H7 (cell line): Measurements from ENCODE around the gene SOCS3. TPM values are rescaled to one million over a fixed set of nuclear protein-coding genes. Genes with fewer than 3 reads are reported as not detected.
"Not testable (repeated sequence)": the region's sequence is repeated elsewhere in the genome, so short reads cannot be mapped to it uniquely, and the experiment has no call there.

ENCODE experiments used
- DNase-seq: peaks from one replicate; pipeline ENCODE4 v3.0.0; 2012
- H3K27me3 ChIP-seq: 2 replicates; pipeline ENCODE4 v1.6.0; 2011; ENCODE audit warnings: mild to moderate bottlenecking, low read length; ENCODE audit not compliant: control insufficient read depth, insufficient read depth
- H3K36me3 ChIP-seq: replicated peaks from 2 replicates; pipeline ENCODE4 v1.5.1; 2011; ENCODE audit warnings: low read length; ENCODE audit not compliant: control insufficient read depth, insufficient read depth
- H3K4me3 ChIP-seq: 2 replicates; pipeline ENCODE4 v1.5.1; 2011; ENCODE audit warnings: low read depth, mild to moderate bottlenecking, control low read depth, low read length, moderate library complexity; ENCODE audit not compliant: insufficient read depth
- total RNA-seq: library from RNA; depleted of rRNA; stranded (reverse); fragments of >200 nt; shearing (Covaris generic); gene quantifications from 2 replicates; pipeline ENCODE4 v1.2.3, GENCODE V29; 2014; rRNA removed

SOCS3 gene
- total RNA-seq, 1 experiment from 2014 or later, result 26.9 TPM

- H3K4me3 ChIP-seq, H3K27me3 ChIP-seq, DNase-seq, H3K36me3 ChIP-seq: not testable (repeated sequence)
Measured at GRCh38 chr17:78309659-78310255, 50.1 kb downstream of the SOCS3 start.

GRCh38 chr17:78307887-78308638 lies 51.8 kb downstream of the SOCS3 start:
- Histone ChIP-seq H3K36me3 (no peaks in the 10 kb centered on the region), H3K27me3 (no peaks in the 10 kb centered on the region), H3K4me3 (no peak overlapping the region)
- peak; percentile 69 for DNase-seq

DNA sequence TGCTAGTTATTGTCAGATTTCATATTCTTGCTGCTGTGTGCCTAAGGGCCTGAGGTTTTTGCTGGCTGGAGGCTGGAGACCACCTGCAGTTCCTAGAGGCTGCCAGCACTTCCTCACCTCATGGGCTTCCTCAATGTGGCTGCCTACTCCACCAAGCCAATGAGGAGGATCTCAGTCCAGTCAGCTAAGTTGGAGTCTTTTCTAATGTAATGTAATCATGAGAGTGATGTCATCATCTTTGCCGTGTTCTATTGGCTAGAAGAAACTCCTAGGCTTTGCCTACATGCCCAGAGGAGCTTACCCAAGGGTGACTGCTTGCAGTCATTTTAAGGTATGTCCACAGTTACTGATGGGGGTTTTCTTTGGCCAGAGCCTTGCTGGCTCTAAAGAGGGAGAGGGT lies 53.0 kb downstream of the SOCS3 start:
- no peak overlapping the region for H3K4me3 ChIP-seq
- no peak for DNase-seq
- no peaks in the 10 kb centered on the region for H3K36me3 ChIP-seq
- no peaks in the 10 kb centered on the region for H3K27me3 ChIP-seq

Other genes starting within 250 kb of the SOCS3 start
- gene TMC6, start 231.3 kb downstream of the SOCS3 start, total RNA-seq, result 77.1 and 82.2 TPM in 2 replicates
- gene TMC8, start 229.3 kb downstream of the SOCS3 start, total RNA-seq, result 0.67 and 3.3 TPM in 2 replicates
- not detected in 2 replicates for gene C17orf99, start 213.7 kb downstream of the SOCS3 start, total RNA-seq
- 24.4 and 24.5 TPM in 2 replicates for gene SYNGR2, start 191.5 kb downstream of the SOCS3 start, total RNA-seq
- 48.4 and 56.5 TPM in 2 replicates for gene TK1, start 173.0 kb downstream of the SOCS3 start, total RNA-seq
- gene AFMID, start 172.7 kb downstream of the SOCS3 start, total RNA-seq, result 36.4 and 43.0 TPM in 2 replicates
- 152 and 154 TPM in 2 replicates for gene BIRC5, start 145.8 kb downstream of the SOCS3 start, total RNA-seq
- not detected in 2 replicates for gene TMEM235, start 128.4 kb downstream of the SOCS3 start, total RNA-seq
- 63.7 and 71.8 TPM in 2 replicates for gene PGS1, start 18.6 kb upstream of the SOCS3 start, total RNA-seq
- 0.59 and 0.87 TPM in 2 replicates for gene DNAH17, start 217.3 kb upstream of the SOCS3 start, total RNA-seq